ENCODE data around the gene NHS. TPM values are rescaled to one million over a fixed set of nuclear protein-coding genes. Genes with fewer than 3 reads are reported as not detected.

The NHS gene
- total RNA-seq, 2 donors from 2014 or later, result 6.0 to 7.3 TPM

GRCh38 chrX:17669891-17670290, 294.9 kb downstream of the NHS start:
- WGBS, 2 experiments (ENCODE audit: insufficient coverage in 1 of 2, insufficient read length in 1 of 2), result 100% methylated on average over 1 of the region's 1 CpG; no CpG with 5 or more reads in 1 of the 2 experiments
- DNase-seq, result no peak
- Histone ChIP-seq H3K27ac (ENCODE audit: low read depth, low read length) (no peak overlapping the region), H3K9me3 (ENCODE audit: control insufficient read depth, low read length) (no peaks in the 10 kb centered on the region), H3K4me3 (ENCODE audit: low read length) (no peak overlapping the region), H3K27me3 (ENCODE audit: control insufficient read depth, insufficient read depth, low read length, poor library complexity, severe bottlenecking) (no peaks in the 10 kb centered on the region), H3K36me3 (ENCODE audit: control insufficient read depth, insufficient read depth, low read length) (no peaks in the 10 kb centered on the region), H3K4me1 (ENCODE audit: control insufficient read depth, insufficient read depth, low read length) (no peaks in the 10 kb centered on the region), H3K9ac (ENCODE audit: extremely low read depth, low read length, poor library complexity, severe bottlenecking) (no peak overlapping the region)
- peaks cover 6% of the 10 kb centered on the region for H3K27me3 Mint-ChIP-seq (ENCODE audit: insufficient read depth)
- TF ChIP-seq CTCF (conservative IDR thresholded peaks at IDR 0.05), result no peak
- H3K36me3 Mint-ChIP-seq (ENCODE audit: low read depth), result no peaks in the 10 kb centered on the region
- H3K9me3 Mint-ChIP-seq, result no peaks in the 10 kb centered on the region
- no peak overlapping the region for H3K27ac Mint-ChIP-seq
- no peaks in the 10 kb centered on the region for H3K4me1 Mint-ChIP-seq
- no peak overlapping the region for H3K4me3 Mint-ChIP-seq

GRCh38 chrX:17670874-17671273, 295.9 kb downstream of the NHS start:
- Mint-ChIP-seq H3K9me3 (no peaks in the 10 kb centered on the region), H3K27me3 (ENCODE audit: insufficient read depth) (peaks cover 4% of the 10 kb centered on the region), H3K36me3 (ENCODE audit: low read depth) (no peaks in the 10 kb centered on the region), H3K4me3 (no peak overlapping the region), H3K27ac (no peak overlapping the region), H3K4me1 (no peaks in the 10 kb centered on the region)
- Histone ChIP-seq H3K4me1 (ENCODE audit: control insufficient read depth, insufficient read depth, low read length) (no peaks in the 10 kb centered on the region), H3K27me3 (ENCODE audit: control insufficient read depth, insufficient read depth, low read length, poor library complexity, severe bottlenecking) (no peaks in the 10 kb centered on the region), H3K4me3 (ENCODE audit: low read length) (no peak overlapping the region), H3K9me3 (ENCODE audit: control insufficient read depth, low read length) (no peaks in the 10 kb centered on the region), H3K36me3 (ENCODE audit: control insufficient read depth, insufficient read depth, low read length) (no peaks in the 10 kb centered on the region), H3K27ac (ENCODE audit: low read depth, low read length) (no peak overlapping the region), H3K9ac (ENCODE audit: extremely low read depth, low read length, poor library complexity, severe bottlenecking) (no peak overlapping the region)
- DNase-seq, result no peak
- no peak for TF ChIP-seq CTCF (conservative IDR thresholded peaks at IDR 0.05)
- WGBS, 2 experiments (ENCODE audit: insufficient coverage in 1 of 2, insufficient read length in 1 of 2), result 93% methylated on average over 3 of the region's 3 CpGs; no CpG with 5 or more reads in 1 of the 2 experiments

GRCh38 chrX:17674601-17675000, 299.6 kb downstream of the NHS start:
- no peak overlapping the region for H3K9ac ChIP-seq (ENCODE audit: extremely low read depth, low read length, poor library complexity, severe bottlenecking)
- H3K4me3 ChIP-seq (ENCODE audit: low read length), result no peak overlapping the region
- H3K36me3 Mint-ChIP-seq (ENCODE audit: low read depth), result no peaks in the 10 kb centered on the region
- H3K27me3 Mint-ChIP-seq (ENCODE audit: insufficient read depth), result no peaks in the 10 kb centered on the region
- no peak overlapping the region for H3K27ac ChIP-seq (ENCODE audit: low read depth, low read length)
- H3K4me1 ChIP-seq (ENCODE audit: control insufficient read depth, insufficient read depth, low read length), result no peaks in the 10 kb centered on the region
- H3K9me3 Mint-ChIP-seq, result no peaks in the 10 kb centered on the region
- DNase-seq, result no peak
- H3K4me3 Mint-ChIP-seq, result no peak overlapping the region
- H3K36me3 ChIP-seq (ENCODE audit: control insufficient read depth, insufficient read depth, low read length), result no peaks in the 10 kb centered on the region
- H3K4me1 Mint-ChIP-seq, result peaks cover 2% of the 10 kb centered on the region
- H3K27me3 ChIP-seq (ENCODE audit: control insufficient read depth, insufficient read depth, low read length, poor library complexity, severe bottlenecking), result no peaks in the 10 kb centered on the region
- no peak overlapping the region for H3K27ac Mint-ChIP-seq
- 82% methylated on average over 2 of the region's 2 CpGs; no CpG with 5 or more reads in 1 of the 2 experiments for WGBS, 2 experiments (ENCODE audit: insufficient coverage in 1 of 2, insufficient read length in 1 of 2)
- no peak for TF ChIP-seq CTCF (conservative IDR thresholded peaks at IDR 0.05)
- H3K9me3 ChIP-seq (ENCODE audit: control insufficient read depth, low read length), result no peaks in the 10 kb centered on the region
